CD14-positive monocyte (primary cell): ENCODE measurements around the gene FAM177A1. TPM values are rescaled to one million over a fixed set of nuclear protein-coding genes. Genes with fewer than 3 reads are reported as not detected.

Experiments
- DNase-seq, 3 donors: peaks; one replicate each; pipeline ENCODE4 v3.0.0-alpha.2; 2011 to 2022
- H2AFZ ChIP-seq: 2 replicates; pipeline ENCODE4 v1.6.0; 2012; ENCODE audit warnings: mild to moderate bottlenecking, low read depth, low read length, inconsistent platforms; ENCODE audit not compliant: insufficient read depth, poor library complexity, severe bottlenecking
- H3K27ac ChIP-seq, 2 donors: 1 replicate in 1 of 2; 2 replicates in 1 of 2; pipeline ENCODE4 v1.5.1; 2012 to 2013; ENCODE audit warnings: low read length in 2 of 2, control low read depth in 1 of 2, inconsistent platforms in 1 of 2, low read depth in 1 of 2, mild to moderate bottlenecking in 1 of 2
- H3K27me3 ChIP-seq, 2 donors: one replicate each; pipeline versions ENCODE4 v1.6.0 to v1.6.1; 2011 to 2013; ENCODE audit warnings: low read length in 2 of 2; ENCODE audit not compliant: control insufficient read depth in 2 of 2, insufficient read depth in 2 of 2
- H3K36me3 ChIP-seq, 2 donors: replicated peaks in 1 of 2; 1 replicate in 1 of 2; 2 replicates in 1 of 2; pipeline versions ENCODE4 v1.5.1 to v1.6.1; 2012 to 2013; ENCODE audit warnings: low read length in 2 of 2, control low read depth in 1 of 2, inconsistent platforms in 1 of 2, mild to moderate bottlenecking in 1 of 2; ENCODE audit not compliant: insufficient read depth in 2 of 2, control insufficient read depth in 1 of 2
- H3K4me1 ChIP-seq, 2 donors: 1 replicate in 1 of 2; 2 replicates in 1 of 2; pipeline versions ENCODE4 v1.5.1 to v1.6.1; 2012 to 2013; ENCODE audit warnings: low read length in 2 of 2, control low read depth in 1 of 2, inconsistent platforms in 1 of 2, mild to moderate bottlenecking in 1 of 2, moderate library complexity in 1 of 2; ENCODE audit not compliant: insufficient read depth in 2 of 2, control insufficient read depth in 1 of 2
- H3K4me2 ChIP-seq: replicated peaks from 2 replicates; pipeline ENCODE3; 2012; ENCODE audit warnings: low read length, moderate library complexity, mild to moderate bottlenecking; ENCODE audit not compliant: poor library complexity, severe bottlenecking; ENCODE audit errors: extremely low read depth
- H3K4me3 ChIP-seq, 3 experiments: fragments of 200-600 bp in 1 of 3; sonication (generic) in 1 of 3; replicated peaks in 1 of 3; 1 replicate in 2 of 3; 2 replicates in 1 of 3; pipeline ENCODE4 v1.5.1; 2011 to 2013; ENCODE audit warnings: low read length in 3 of 3, mild to moderate bottlenecking in 3 of 3, control low read depth in 2 of 3, low read depth in 2 of 3, inconsistent platforms in 1 of 3, moderate library complexity in 1 of 3
- H3K79me2 ChIP-seq: 2 replicates; pipeline ENCODE4 v1.6.0; 2012; ENCODE audit warnings: mild to moderate bottlenecking, control low read depth, inconsistent platforms, low read length, moderate library complexity; ENCODE audit not compliant: insufficient read depth
- H3K9ac ChIP-seq: 2 replicates; pipeline ENCODE4 v1.6.0; 2017; ENCODE audit warnings: low read length, mild to moderate bottlenecking; ENCODE audit not compliant: insufficient read depth, poor library complexity, severe bottlenecking
- H3K9me3 ChIP-seq, 2 donors: replicated peaks in 1 of 2; 1 replicate in 1 of 2; 2 replicates in 1 of 2; pipeline versions ENCODE4 v1.5.1 to v1.6.1; 2012 to 2013; ENCODE audit warnings: low read length in 2 of 2, control low read depth in 1 of 2; ENCODE audit not compliant: control insufficient read depth in 1 of 2, insufficient read depth in 1 of 2
- H4K20me1 ChIP-seq: 2 replicates; pipeline ENCODE4 v1.6.0; 2012; ENCODE audit warnings: mild to moderate bottlenecking, low read length, control low read depth, moderate library complexity; ENCODE audit not compliant: insufficient read depth
- H3K27ac Mint-ChIP-seq, 7 donors: one replicate each; pipeline ENCODE4 v1.8.0; 2020; ENCODE audit warnings: mild to moderate bottlenecking in 7 of 7, mixed read lengths in 7 of 7, moderate library complexity in 6 of 7, inconsistent platforms in 2 of 7
- H3K27me3 Mint-ChIP-seq, 3 donors: one replicate each; pipeline ENCODE4 v1.8.0; 2021 to 2022; ENCODE audit warnings: low read depth in 3 of 3, mild to moderate bottlenecking in 3 of 3, mixed read lengths in 3 of 3, moderate library complexity in 3 of 3, inconsistent platforms in 1 of 3
- H3K36me3 Mint-ChIP-seq, 2 donors: one replicate each; pipeline ENCODE4 v1.8.0; 2020; ENCODE audit warnings: mixed read lengths in 2 of 2, inconsistent platforms in 1 of 2, mild to moderate bottlenecking in 1 of 2
- H3K4me1 Mint-ChIP-seq: one replicate; pipeline ENCODE4 v1.8.0; 2020; ENCODE audit warnings: mild to moderate bottlenecking, mixed read lengths
- H3K4me3 Mint-ChIP-seq, 2 donors: one replicate each; pipeline ENCODE4 v1.8.0; 2020; ENCODE audit warnings: mild to moderate bottlenecking in 2 of 2, mixed read lengths in 2 of 2, moderate library complexity in 1 of 2
- H3K9me3 Mint-ChIP-seq, 7 donors: one replicate each; pipeline ENCODE4 v1.8.0; 2020 to 2022; ENCODE audit warnings: mixed read lengths in 7 of 7, mild to moderate bottlenecking in 6 of 7, moderate library complexity in 6 of 7, inconsistent platforms in 2 of 7
- CTCF ChIP-seq: fragments of 200-600 bp; IDR thresholded peaks from one replicate; pipeline ENCODE4 v1.8.0; 2022; ENCODE audit warnings: antibody characterized with exemption, mild to moderate bottlenecking
- WGBS: methylation state at CpG from one replicate; pipeline ENCODE4 v1.1.5; 2013; ENCODE audit warnings: missing lambda C conversion rate; ENCODE audit not compliant: insufficient coverage; 5-methylcytosine and 5-hydroxymethylcytosine counted together
- intact Hi-C, 2 donors: fragments of 100-400 bp; cut with micrococcal nuclease; formaldehyde crosslinking; loops; one replicate each; pipeline versions ENCODE4 v1.15.0 to v1.15.1; 2023
- polyA plus RNA-seq, 3 donors: library from polyadenylated mRNA; depleted of rRNA in 1 of 3; unstranded in 2 of 3; stranded (reverse) in 1 of 3; fragments of 300-500 nt in 2 of 3; fragments of >200 nt in 1 of 3; fragmentation: Illumina TruSeq in 2 of 3; gene quantifications; 1 replicate in 2 of 3; 2 replicates in 1 of 3; pipeline ENCODE4 v1.2.3, GENCODE V29; 2012 to 2021

FAM177A1 gene
- polyA plus RNA-seq, 3 donors: 12.5 to 48.1 (median 29.4) TPM

GRCh38 chr14:35116242-35116641 is 70.2 kb downstream of the FAM177A1 start:
- no peak overlapping the region for H2AFZ ChIP-seq
- Mint-ChIP-seq H3K4me3 (no peak overlapping the region), H3K36me3 (peaks cover 51 to 75% of the 10 kb centered on the region in 2 donors), H3K4me1 (peaks cover 34% of the 10 kb centered on the region), H3K9me3 (peaks cover 0 to 9% (median 4%) of the 10 kb centered on the region in 7 donors), H3K27ac (peak overlapping the region in 2 of 7 donors; percentile 20 to 46), H3K27me3 (peaks cover 0 to 2% (median 0%) of the 10 kb centered on the region in 3 donors)
- peaks cover 85% of the 10 kb centered on the region for H3K79me2 ChIP-seq
- DNase-seq: no peak
- no peak overlapping the region for H3K4me3 ChIP-seq
- peaks cover 0 to 6% of the 10 kb centered on the region in 2 donors for H3K9me3 ChIP-seq
- no peaks in the 10 kb centered on the region for H3K27me3 ChIP-seq
- no peak overlapping the region for H3K9ac ChIP-seq
- TF ChIP-seq CTCF: no peak
- intact Hi-C loops: loop anchor here in 1 of 2 donors (10.0 kb wide), 1 partner anchor 131 kb away; the partner anchor contains the start of gene SRP54
- WGBS: 100% methylated on average over 1 of the region's 4 CpGs
- peaks cover 54% of the 10 kb centered on the region for H4K20me1 ChIP-seq
- H3K27ac ChIP-seq: no peak overlapping the region
- peaks cover 10 to 12% of the 10 kb centered on the region in 2 donors for H3K4me1 ChIP-seq
- no peak overlapping the region for H3K4me2 ChIP-seq
- H3K36me3 ChIP-seq: peaks cover 40 to 50% of the 10 kb centered on the region in 2 donors

GRCh38 chr14:35117112-35117511 is 71.0 kb downstream of the FAM177A1 start:
- peaks cover 0 to 2% (median 0%) of the 10 kb centered on the region in 3 donors for H3K27me3 Mint-ChIP-seq
- Histone ChIP-seq H3K79me2 (peaks cover 86% of the 10 kb centered on the region), H3K27ac (peak overlapping the region in 1 of 2 donors; percentile 57), H3K4me3 (no peak overlapping the region), H3K36me3 (peaks cover 31 to 42% of the 10 kb centered on the region in 2 donors), H3K9me3 (peaks cover 0 to 1% of the 10 kb centered on the region in 2 donors), H3K27me3 (no peaks in the 10 kb centered on the region), H3K9ac (no peak overlapping the region), H4K20me1 (peaks cover 47% of the 10 kb centered on the region), H3K4me2 (no peak overlapping the region), H3K4me1 (peaks cover 11 to 12% of the 10 kb centered on the region in 2 donors), H2AFZ (no peak overlapping the region)
- H3K4me1 Mint-ChIP-seq: peaks cover 35% of the 10 kb centered on the region
- intact Hi-C loops: loop anchor here in 1 of 2 donors (10.0 kb wide), 1 partner anchor 132 kb away; the partner anchor contains the start of gene SRP54
- H3K4me3 Mint-ChIP-seq: no peak overlapping the region
- peaks cover 42 to 66% of the 10 kb centered on the region in 2 donors for H3K36me3 Mint-ChIP-seq
- peak overlapping the region in 3 of 7 donors; percentile 4 to 19 (median 17) for H3K27ac Mint-ChIP-seq
- H3K9me3 Mint-ChIP-seq: peaks cover 0 to 9% (median 2%) of the 10 kb centered on the region in 7 donors
- TF ChIP-seq CTCF: no peak
- no peak for DNase-seq
- no CpG with 5 or more reads among the region's 2 CpGs for WGBS
